HepG2 (cell line): ENCODE results near the gene TESK1. TPM values are rescaled to one million over a fixed set of nuclear protein-coding genes. Genes with fewer than 3 reads are reported as not detected.

Experiments
- ATAC-seq: fragments of 200-7000 bp; cut with Tn5 transposase; 3 replicates; pipeline ENCODE4 v1.9.1; 2020; ENCODE audit warnings: mild to moderate bottlenecking, moderate library complexity
- BruUV-seq: library from RNA; stranded (reverse); fragments of 400-500 nt; replicated peaks from 2 replicates; lab custom pipeline; 2021; lab: Mats Ljungman, UMichigan
- CTCF ChIA-PET: fragments of 300-600 bp; formaldehyde crosslinking; extraction: SDS; loops from one replicate; lab custom pipeline; 2021; ENCODE audit warnings: low total read pairs, inconsistent platforms, low intra/inter-chr PET ratio; lab: Yijun Ruan, JAX
- POLR2A ChIA-PET: fragments of 350-600 bp; sonication (Branson Sonifier 250); formaldehyde crosslinking; loops from one replicate; lab custom pipeline; 2020; ENCODE audit warnings: antibody characterized with exemption, inconsistent platforms; lab: Yijun Ruan, JAX
- DNase-seq: peaks from one replicate; pipeline ENCODE4 v3.0.0-alpha.2; 2015; ENCODE audit warnings: low spot score
- FAIRE-seq: peaks from 3 replicates; lab custom pipeline; 2011; peaks lifted over from hg19 to GRCh38; lab: Jason Lieb, UNC
- H2AFZ ChIP-seq: one replicate; pipeline ENCODE4 v1.6.1; 2011; ENCODE audit warnings: low read length, inconsistent platforms
- H3K27ac ChIP-seq: fragments of 300-600 bp; 3 replicates; pipeline ENCODE4 v1.8.0; 2011; ENCODE audit warnings: mixed run types, mild to moderate bottlenecking, mixed read lengths, low read length, inconsistent platforms; ENCODE audit not compliant: insufficient read depth; ENCODE audit errors: extremely low read length
- H3K27me3 ChIP-seq, 2 experiments: fragments of 200-600 bp in 1 of 2; 2 replicates in 1 of 2; 3 replicates in 1 of 2; pipeline versions ENCODE4 v1.6.0 to v1.8.0; 2011; ENCODE audit warnings: low read length in 2 of 2, mild to moderate bottlenecking in 2 of 2, moderate library complexity in 2 of 2, inconsistent platforms in 1 of 2; ENCODE audit not compliant: insufficient read depth in 2 of 2, control insufficient read depth in 1 of 2
- H3K36me3 ChIP-seq, 2 experiments: fragments of 200-600 bp in 1 of 2; replicated peaks in 1 of 2; 2 replicates in 1 of 2; 3 replicates in 1 of 2; pipeline versions ENCODE4 v1.5.1 to v1.8.0; 2011; ENCODE audit warnings: low read length in 2 of 2, inconsistent platforms in 1 of 2; ENCODE audit not compliant: insufficient read depth in 2 of 2, control insufficient read depth in 1 of 2
- H3K4me1 ChIP-seq: 2 replicates; pipeline ENCODE4 v1.5.1; 2012; ENCODE audit warnings: low read length, inconsistent platforms; ENCODE audit not compliant: insufficient read depth
- H3K4me2 ChIP-seq: 2 replicates; pipeline ENCODE4 v1.6.0; 2011; ENCODE audit warnings: low read depth, low read length, inconsistent platforms
- H3K4me3 ChIP-seq, 3 experiments: fragments of 200-600 bp in 1 of 3; sonication (generic), shearing (Covaris generic) in 1 of 3; replicated peaks in 1 of 3; 2 replicates each; pipeline ENCODE4 v1.5.1; 2011 to 2016; ENCODE audit warnings: low read length in 3 of 3, inconsistent platforms in 2 of 3, low read depth in 2 of 3, mild to moderate bottlenecking in 2 of 3, control low read depth in 1 of 3, mixed read lengths in 1 of 3; ENCODE audit not compliant: insufficient read depth in 1 of 3
- H3K79me2 ChIP-seq: one replicate; pipeline ENCODE4 v1.6.1; 2011; ENCODE audit warnings: low read length, inconsistent platforms; ENCODE audit not compliant: insufficient read depth
- H3K9ac ChIP-seq: 2 replicates; pipeline ENCODE4 v1.6.0; 2011; ENCODE audit warnings: mild to moderate bottlenecking, low read depth, low read length, inconsistent platforms; ENCODE audit not compliant: insufficient read depth
- H3K9me3 ChIP-seq: 2 replicates; pipeline ENCODE4 v1.5.1; 2012; ENCODE audit warnings: mild to moderate bottlenecking, low read length
- H4K20me1 ChIP-seq: 2 replicates; pipeline ENCODE4 v1.6.0; 2011; ENCODE audit warnings: inconsistent platforms, mild to moderate bottlenecking, low read length, moderate library complexity; ENCODE audit not compliant: insufficient read depth
- ATF2 ChIP-seq: sonication (generic); formaldehyde crosslinking; IDR thresholded peaks from 2 replicates; pipeline ENCODE4 v1.4.0; 2020; ENCODE audit warnings: missing genetic modification reagents
- ATF4 ChIP-seq, 2 experiments: fragments of 450-650 bp in 1 of 2; sonication (generic) in 1 of 2; formaldehyde crosslinking; IDR thresholded peaks; 2 replicates each; pipeline versions ENCODE4 v1.5.0 to v1.8.0; 2020 to 2022; ENCODE audit warnings: mild to moderate bottlenecking in 1 of 2, missing genetic modification reagents in 1 of 2
- FOXK1 ChIP-seq: sonication (generic); formaldehyde crosslinking; IDR thresholded peaks from 2 replicates; pipeline ENCODE4 v1.4.0; 2020; ENCODE audit warnings: low read depth, missing genetic modification reagents, borderline replicate concordance
- HMGXB3 ChIP-seq: sonication (generic); formaldehyde crosslinking; IDR thresholded peaks from 2 replicates; pipeline ENCODE4 v1.4.0; 2020; ENCODE audit warnings: missing genetic modification reagents, borderline replicate concordance
- IKZF1 ChIP-seq: fragments of 450-650 bp; IDR thresholded peaks from 2 replicates; pipeline ENCODE4 v1.7.1; 2016
- JUNB ChIP-seq: sonication (generic); formaldehyde crosslinking; IDR thresholded peaks from 2 replicates; pipeline ENCODE4 v1.8.0; 2022; ENCODE audit warnings: missing genetic modification reagents, mild to moderate bottlenecking, borderline replicate concordance
- MBNL3 ChIP-seq: fragments of 250-450 bp; sonication (Bioruptor Pico); conservative IDR thresholded peaks from 2 replicates; pipeline ENCODE4 v1.8.0; 2022; ENCODE audit warnings: mild to moderate bottlenecking, inconsistent platforms
- NRL ChIP-seq: sonication (generic); formaldehyde crosslinking; IDR thresholded peaks from 2 replicates; pipeline ENCODE4 v1.5.0; 2020; ENCODE audit warnings: missing genetic modification reagents, mild to moderate bottlenecking, moderate library complexity, borderline replicate concordance
- ZHX1 ChIP-seq: sonication (generic); formaldehyde crosslinking; IDR thresholded peaks from 2 replicates; pipeline ENCODE4 v1.8.1; 2022; ENCODE audit warnings: low read depth, mild to moderate bottlenecking, missing genetic modification reagents
- ZMAT3 ChIP-seq: sonication (generic); formaldehyde crosslinking; conservative IDR thresholded peaks from 2 replicates; pipeline ENCODE4 v1.7.0; 2021; ENCODE audit warnings: missing genetic modification reagents
- WGBS: methylation state at CpG from one replicate; pipeline ENCODE4 v1.1.6; 2017; ENCODE audit warnings: low lambda C conversion rate; 5-methylcytosine and 5-hydroxymethylcytosine counted together
- in situ Hi-C: cut with HindIII; loops from 2 replicates; pipeline ENCODE4 v1.10.0; 2017; ENCODE audit warnings: low pct_unique_long_range_greater_than_20kb; ENCODE audit not compliant: extremely low pct_ligation_motif_present
- intact Hi-C: fragments of 100-400 bp; cut with micrococcal nuclease; formaldehyde crosslinking; loops from one replicate; pipeline ENCODE4 v1.10.0; 2022; ENCODE audit not compliant: unreplicated experiment
- polyA plus RNA-seq, 8 experiments: library from polyadenylated mRNA; depleted of rRNA in 3 of 8; stranded (reverse) in 7 of 8; unstranded in 1 of 8; fragments of >200 nt; fragmentation: Illumina TruSeq in 4 of 8; extraction: Trizol in 4 of 8; gene quantifications; 2 replicates each; pipeline versions ENCODE4 v1.2.1 to v1.2.3, GENCODE V29; 2011 to 2016; ENCODE audit warnings: low read depth in 4 of 8, missing spikeins in 1 of 8, mixed read lengths in 1 of 8; ENCODE audit not compliant: insufficient read depth in 1 of 8
- total RNA-seq, 5 experiments: library from RNA; depleted of rRNA; stranded (reverse); fragments of >200 nt; fragmentation: Illumina TruSeq; extraction: Trizol; gene quantifications; 2 replicates each; pipeline ENCODE4 v1.2.3, GENCODE V29; 2016; ENCODE audit warnings: low read depth in 1 of 5

Gene TESK1
- total and polyA plus RNA-seq, 2 of the 13 experiments (the other 11 are each of a cell fraction or from before 2014, with no cell fraction given): 7.3 to 13.6 TPM

- CTCF ChIA-PET: no interaction called here
- no peak overlapping the region for H2AFZ ChIP-seq
- POLR2A ChIA-PET: interaction anchor here (0.9 to 1.7 kb wide), 6 partner anchors 11 to 438 kb away, joined by 3 to 4 read pairs (median 3); partner anchors contain the start of genes RUSC2 and UNC13B
- peaks cover 39% of the 10 kb centered on the region for H3K4me1 ChIP-seq
- no peaks in the 10 kb centered on the region for H4K20me1 ChIP-seq
- H3K4me2 ChIP-seq: peak overlapping the region; percentile 91
- no peaks in the 10 kb centered on the region; a peak in 2 of 5 replicates for H3K27me3 ChIP-seq
- no TSS peak for BruUV-seq
- peak overlapping the region; percentile 41 for H3K9ac ChIP-seq
- H3K4me3 ChIP-seq: peak overlapping the region; percentile 20 to 59 (median 40); a peak in 2 of 6 replicates
- no peaks in the 10 kb centered on the region for H3K79me2 ChIP-seq
- WGBS: 55% methylated on average over 13 of the region's 14 CpGs
- H3K9me3 ChIP-seq: no peaks in the 10 kb centered on the region
- H3K36me3 ChIP-seq: no peaks in the 10 kb centered on the region
- in situ Hi-C loops (loop anchor here (5.0 kb wide), 1 partner anchor 38 kb away; a partner anchor contains a TSS), intact Hi-C loops (loop anchor here (5.0 kb wide), 2 partner anchors 38 to 108 kb away; partner anchors contain the start of gene RUSC2)
- FAIRE-seq: peak; percentile 51
- peak; percentile 62 for DNase-seq
- H3K27ac ChIP-seq: peak overlapping the region; percentile 6
- ATAC-seq: peak; percentile 31
- TF ChIP-seq FOXK1 (CRISPR knock-in tag) (no peak), ATF4 (CRISPR knock-in tag; IDR thresholded peaks at IDR 0.05) (no peak), NRL (CRISPR knock-in tag) (0 out of 2 replicates have a peak, but pooled peaks have one; percentile 37), JUNB (CRISPR knock-in tag) (no peak), ATF2 (CRISPR knock-in tag) (no peak), IKZF1 (no peak), ZHX1 (CRISPR knock-in tag) (no peak), ZMAT3 (CRISPR knock-in tag) (no peak), HMGXB3 (CRISPR knock-in tag) (no peak; the same call in 1 of the 2 replicates), MBNL3 (CRISPR knock-in tag) (no peak)
Measured at GRCh38 chr9:35599763-35600604, 5.1 kb upstream of the TESK1 start.
